Loucy (cell line): ENCODE data around the gene PNMT.

Source experiments
- H2AFZ ChIP-seq: fragments of 200-600 bp; sonication (generic); 2 replicates; pipeline ENCODE4 v1.6.0; 2016; ENCODE audit warnings: antibody characterized with exemption, mild to moderate bottlenecking, low read length, moderate library complexity
- H3F3A ChIP-seq: fragments of 200-600 bp; 2 replicates; pipeline ENCODE4 v1.6.0; 2016; ENCODE audit warnings: antibody characterized with exemption, low read depth, mild to moderate bottlenecking
- H3K27me3 ChIP-seq: fragments of 200-600 bp; sonication (generic); 2 replicates; pipeline ENCODE4 v1.6.1; 2014; ENCODE audit warnings: low read length, mild to moderate bottlenecking; ENCODE audit not compliant: insufficient read depth, poor library complexity, severe bottlenecking
- H3K36me3 ChIP-seq: fragments of 200-600 bp; sonication (generic); 2 replicates; pipeline ENCODE4 v1.6.1; 2016; ENCODE audit warnings: low read length; ENCODE audit not compliant: insufficient read depth
- H3K4me1 ChIP-seq: fragments of 200-600 bp; sonication (generic); 2 replicates; pipeline ENCODE4 v1.5.1; 2014; ENCODE audit warnings: low read length, mild to moderate bottlenecking; ENCODE audit not compliant: insufficient read depth, poor library complexity, severe bottlenecking
- H3K4me2 ChIP-seq: fragments of 200-600 bp; sonication (generic); 2 replicates; pipeline ENCODE4 v1.6.0; 2014; ENCODE audit warnings: antibody characterized with exemption, low read length, low read depth, mild to moderate bottlenecking; ENCODE audit not compliant: poor library complexity, severe bottlenecking
- H3K4me3 ChIP-seq: fragments of 200-600 bp; sonication (generic); 2 replicates; pipeline ENCODE4 v1.5.1; 2014; ENCODE audit warnings: low read length, mild to moderate bottlenecking, mixed read lengths; ENCODE audit not compliant: poor library complexity, severe bottlenecking
- H3K79me2 ChIP-seq: fragments of 200-600 bp; sonication (generic); 2 replicates; pipeline ENCODE4 v1.6.1; 2014; ENCODE audit warnings: low read length; ENCODE audit not compliant: insufficient read depth
- H3K9ac ChIP-seq: fragments of 200-600 bp; sonication (generic); 2 replicates; pipeline ENCODE4 v1.6.0; 2014; ENCODE audit warnings: mild to moderate bottlenecking, low read depth, low read length, moderate library complexity; ENCODE audit not compliant: poor library complexity, severe bottlenecking
- H3K9me2 ChIP-seq: fragments of 200-600 bp; sonication (generic); replicated peaks from 2 replicates; pipeline ENCODE4 v1.6.1; 2016; ENCODE audit warnings: low read depth, low read length, mixed read lengths
- H3K9me3 ChIP-seq: fragments of 200-600 bp; sonication (generic); 2 replicates; pipeline ENCODE4 v1.6.1; 2014; ENCODE audit warnings: mild to moderate bottlenecking, antibody characterized with exemption, low read length, low read depth; ENCODE audit not compliant: insufficient read depth
- H4K20me1 ChIP-seq: fragments of 200-600 bp; sonication (generic); 2 replicates; pipeline ENCODE4 v1.6.0; 2014; ENCODE audit warnings: antibody characterized with exemption, low read length, mild to moderate bottlenecking; ENCODE audit not compliant: insufficient read depth, poor library complexity, severe bottlenecking
- CTCF ChIP-seq: fragments of 200-600 bp; sonication (generic); conservative IDR thresholded peaks from 2 replicates; pipeline ENCODE4 v1.5.1; 2014; ENCODE audit warnings: mild to moderate bottlenecking, antibody characterized with exemption, low read length
- EZH2phosphoT487 ChIP-seq: fragments of 200-600 bp; IDR thresholded peaks from 2 replicates; pipeline ENCODE4 v1.6.1; 2018; ENCODE audit warnings: antibody characterized with exemption, mild to moderate bottlenecking, moderate library complexity, borderline replicate concordance

PNMT gene

GRCh38 chr17:39661744-39662541 is 6.3 kb upstream of the PNMT start:
- no peaks in the 10 kb centered on the region for H4K20me1 ChIP-seq
- no peak overlapping the region for H2AFZ ChIP-seq
- no peak overlapping the region for H3K4me2 ChIP-seq
- no peak overlapping the region for H3K9ac ChIP-seq
- no peak overlapping the region for H3K4me3 ChIP-seq
- no peaks in the 10 kb centered on the region for H3K9me2 ChIP-seq
- TF ChIP-seq EZH2phosphoT487: no peak
- TF ChIP-seq CTCF: no peak
- no peaks in the 10 kb centered on the region for H3K27me3 ChIP-seq
- no peaks in the 10 kb centered on the region for H3K4me1 ChIP-seq
- H3F3A ChIP-seq: no peaks in the 10 kb centered on the region
- H3K36me3 ChIP-seq: peaks cover 49% of the 10 kb centered on the region; the same call in 1 of the 2 replicates
- no peaks in the 10 kb centered on the region for H3K79me2 ChIP-seq
- H3K9me3 ChIP-seq: no peaks in the 10 kb centered on the region

DNA sequence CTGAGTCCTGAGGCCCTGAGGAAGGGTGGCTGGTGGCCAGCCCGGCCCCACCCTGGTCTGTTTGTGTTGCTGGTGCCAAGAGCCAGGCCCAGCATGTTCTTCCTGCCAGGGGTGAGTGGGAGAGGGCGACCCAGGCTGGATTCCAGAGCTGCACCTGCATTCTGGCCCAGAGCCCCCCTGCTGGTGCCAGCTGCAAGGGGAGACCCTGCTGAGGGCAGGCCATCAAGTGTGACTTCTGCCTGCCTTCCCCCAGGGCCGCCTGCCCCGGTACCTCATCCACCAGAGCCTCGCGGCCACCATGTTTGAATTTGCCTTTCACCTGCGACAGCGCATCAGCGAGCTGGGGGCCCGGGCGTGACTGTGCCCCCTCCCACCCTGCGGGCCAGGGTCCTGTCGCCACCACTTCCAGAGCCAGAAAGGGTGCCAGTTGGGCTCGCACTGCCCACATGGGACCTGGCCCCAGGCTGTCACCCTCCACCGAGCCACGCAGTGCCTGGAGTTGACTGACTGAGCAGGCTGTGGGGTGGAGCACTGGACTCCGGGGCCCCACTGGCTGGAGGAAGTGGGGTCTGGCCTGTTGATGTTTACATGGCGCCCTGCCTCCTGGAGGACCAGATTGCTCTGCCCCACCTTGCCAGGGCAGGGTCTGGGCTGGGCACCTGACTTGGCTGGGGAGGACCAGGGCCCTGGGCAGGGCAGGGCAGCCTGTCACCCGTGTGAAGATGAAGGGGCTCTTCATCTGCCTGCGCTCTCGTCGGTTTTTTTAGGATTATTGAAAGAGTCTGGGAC is 5.5 kb upstream of the PNMT start:
- Histone ChIP-seq H3K9me2 (no peaks in the 10 kb centered on the region), H3K27me3 (no peaks in the 10 kb centered on the region), H3K4me1 (no peaks in the 10 kb centered on the region), H3K36me3 (peaks cover 47% of the 10 kb centered on the region; the same call in 1 of the 2 replicates), H3K4me2 (no peak overlapping the region), H4K20me1 (no peaks in the 10 kb centered on the region), H3K4me3 (no peak overlapping the region), H3K9ac (no peak overlapping the region), H3K79me2 (no peaks in the 10 kb centered on the region), H2AFZ (no peak overlapping the region), H3K9me3 (no peaks in the 10 kb centered on the region), H3F3A (no peaks in the 10 kb centered on the region)
- TF ChIP-seq CTCF (no peak), EZH2phosphoT487 (no peak)

DNA sequence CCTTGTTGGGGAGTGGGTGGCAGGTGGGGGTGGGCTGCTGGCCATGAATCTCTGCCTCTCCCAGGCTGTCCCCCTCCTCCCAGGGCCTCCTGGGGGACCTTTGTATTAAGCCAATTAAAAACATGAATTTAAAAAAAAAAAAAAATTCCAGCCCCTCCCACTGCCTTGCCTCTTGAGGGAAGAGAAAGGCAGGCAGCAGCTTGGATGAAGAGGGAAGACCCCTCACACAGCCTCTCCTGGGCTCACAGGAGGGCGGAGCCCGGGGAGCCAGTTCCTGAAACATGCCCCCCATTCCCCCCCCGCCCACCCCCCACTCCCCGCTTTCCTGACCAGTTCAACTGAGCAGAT is 4.9 kb upstream of the PNMT start:
- Histone ChIP-seq H2AFZ (no peak overlapping the region), H3K36me3 (peaks cover 41% of the 10 kb centered on the region; the same call in 1 of the 2 replicates), H3F3A (no peaks in the 10 kb centered on the region), H3K9me2 (no peaks in the 10 kb centered on the region), H3K9me3 (no peaks in the 10 kb centered on the region), H3K79me2 (no peaks in the 10 kb centered on the region), H3K27me3 (no peaks in the 10 kb centered on the region), H3K9ac (no peak overlapping the region), H3K4me1 (no peaks in the 10 kb centered on the region), H3K4me2 (no peak overlapping the region), H4K20me1 (no peaks in the 10 kb centered on the region), H3K4me3 (no peak overlapping the region)
- TF ChIP-seq EZH2phosphoT487: no peak
- TF ChIP-seq CTCF: no peak
